SK-MEL-5 (cell line): ENCODE results near the gene LGSN. TPM values are rescaled to one million over a fixed set of nuclear protein-coding genes. Genes with fewer than 3 reads are reported as not detected.
"Not testable (repeated sequence)": the region's sequence is repeated elsewhere in the genome, so short reads cannot be mapped to it uniquely, and the experiment has no call there.

Source experiments
- DNase-seq: peaks from one replicate; pipeline ENCODE4 v3.0.0-alpha.2; 2016; ENCODE audit warnings: low read depth, low spot score
- in situ Hi-C: cut with HindIII; loops from 2 replicates; pipeline ENCODE4 v1.10.0; 2016; ENCODE audit warnings: low sequenced_read_pairs, high pct_unique_total_duplicates, low pct_unique_long_range_greater_than_20kb
- polyA plus RNA-seq, 2 experiments: library from polyadenylated mRNA; depleted of rRNA; stranded (reverse); fragments of >200 nt; gene quantifications; 2 replicates each; pipeline ENCODE4 v1.2.3, GENCODE V29; 2015
- total RNA-seq: library from RNA; depleted of rRNA; stranded (reverse); fragments of >200 nt; shearing (Covaris generic); gene quantifications from 2 replicates; pipeline ENCODE4 v1.2.3, GENCODE V29; 2014; rRNA removed

Gene LGSN
- total RNA-seq: 0.32 TPM in 1 of 2 replicates, not detected in the other
- not detected in 2 replicates for polyA plus RNA-seq (2015; cell fraction: cytosol; rRNA removed)
- polyA plus RNA-seq (2015; cell fraction: nucleus; rRNA removed): 0.11 TPM in 1 of 2 replicates, not detected in the other

- in situ Hi-C loops: no loop called here
- DNase-seq: no peak
These were observed at the start of gene LGSN for GRCh38 chr6:63319939-63320338. TSS of gene LGSN (minus strand) at chr6:63319983. CDS start at chr6:63319943, 40 bp downstream.

- in situ Hi-C loops: no loop called here
These were observed 48.6 kb upstream of the LGSN start for GRCh38 chr6:63368347-63368746.

GRCh38 chr6:63362500-63363120, 42.8 kb upstream of the LGSN start:
- in situ Hi-C loops, DNase-seq: not testable (repeated sequence)

More at GRCh38 chr6:63368347-63368746, 48.6 kb upstream of the LGSN start:
- no peak for DNase-seq

GRCh38 chr6:63357384-63357783, 37.6 kb upstream of the LGSN start:
- DNase-seq, in situ Hi-C loops: not testable (repeated sequence)

GRCh38 chr6:63355632-63356031, 35.8 kb upstream of the LGSN start:
- in situ Hi-C loops: no loop called here

GRCh38 chr6:63353286-63353630, 33.5 kb upstream of the LGSN start:
- in situ Hi-C loops: no loop called here
- no peak for DNase-seq

More at GRCh38 chr6:63355632-63356031, 35.8 kb upstream of the LGSN start:
- no peak for DNase-seq

- peak; percentile 76 for DNase-seq
- in situ Hi-C loops: no loop called here
These were observed 32.9 kb upstream of the LGSN start for GRCh38 chr6:63352544-63353285.

- in situ Hi-C loops: no loop called here
- peak; percentile 67 for DNase-seq
These were observed 32.3 kb upstream of the LGSN start for GRCh38 chr6:63352069-63352543.

GRCh38 chr6:63349401-63349800, 29.6 kb upstream of the LGSN start:
- no peak for DNase-seq
- in situ Hi-C loops: no loop called here

- in situ Hi-C loops: no loop called here
- DNase-seq: no peak
These were observed 29.1 kb upstream of the LGSN start for GRCh38 chr6:63348836-63349235.

GRCh38 chr6:63347599-63347998, 27.8 kb upstream of the LGSN start:
- in situ Hi-C loops: no loop called here
- DNase-seq: no peak

- DNase-seq: no peak
- in situ Hi-C loops: no loop called here
These were observed 26.5 kb upstream of the LGSN start for GRCh38 chr6:63346217-63346835.

- in situ Hi-C loops: no loop called here
- DNase-seq: no peak
These were observed 20.6 kb upstream of the LGSN start for GRCh38 chr6:63340351-63340750.

GRCh38 chr6:63334652-63335051, 14.9 kb upstream of the LGSN start:
- in situ Hi-C loops, DNase-seq: not testable (repeated sequence)

GRCh38 chr6:63333440-63333839, 13.7 kb upstream of the LGSN start:
- DNase-seq: no peak
- in situ Hi-C loops: no loop called here

- DNase-seq, in situ Hi-C loops: not testable (repeated sequence)
These were observed 6.8 kb upstream of the LGSN start for GRCh38 chr6:63326630-63327029.

GRCh38 chr6:63322981-63323380, 3.2 kb upstream of the LGSN start:
- in situ Hi-C loops: no loop called here
- DNase-seq: no peak

GRCh38 chr6:63321821-63322220, 2.0 kb upstream of the LGSN start:
- DNase-seq: no peak
- in situ Hi-C loops: no loop called here
